IMR-90 (cell line): Measurements from ENCODE around the gene RRP8. TPM values are rescaled to one million over a fixed set of nuclear protein-coding genes. Genes with fewer than 3 reads are reported as not detected.

Experiments
- ATAC-seq: fragments of 200-7000 bp; cut with Tn5 transposase; 2 replicates; pipeline ENCODE4 v1.9.1; 2020; ENCODE audit warnings: low read depth, mild to moderate bottlenecking, moderate library complexity
- BruUV-seq: library from RNA; stranded (reverse); fragments of 400-500 nt; replicated peaks from 2 replicates; lab custom pipeline; 2021; lab: Mats Ljungman, UMichigan
- CTCF ChIA-PET: fragments of 300-600 bp; formaldehyde crosslinking; extraction: SDS; loops from one replicate; lab custom pipeline; 2021; ENCODE audit warnings: antibody characterized with exemption; lab: Yijun Ruan, JAX
- POLR2A ChIA-PET: fragments of 300-600 bp; sonication (Branson Sonifier 250); formaldehyde crosslinking; loops from one replicate; lab custom pipeline; 2022; ENCODE audit warnings: antibody characterized with exemption; ENCODE audit not compliant: unreplicated experiment; lab: Charles Lee
- DNase-seq: peaks from one replicate; pipeline ENCODE4 v3.0.0; 2013
- H2AFZ ChIP-seq: replicated peaks from 2 replicates; pipeline ENCODE3; 2013; ENCODE audit warnings: low read length, mild to moderate bottlenecking; ENCODE audit not compliant: poor library complexity
- H2AK5ac ChIP-seq: 2 replicates; pipeline ENCODE4 v1.6.1; 2013; ENCODE audit warnings: low read depth, low read length, inconsistent platforms
- H2AK9ac ChIP-seq: replicated peaks from 2 replicates; pipeline ENCODE3; 2013; ENCODE audit warnings: mild to moderate bottlenecking, low read depth, low read length, moderate library complexity; ENCODE audit not compliant: poor library complexity
- H2BK120ac ChIP-seq: 2 replicates; pipeline ENCODE4 v1.6.1; 2013; ENCODE audit warnings: low read depth, low read length, inconsistent platforms
- H2BK15ac ChIP-seq: 3 replicates; pipeline ENCODE4 v1.6.1; 2013; ENCODE audit warnings: low read depth, low read length, inconsistent platforms
- H2BK20ac ChIP-seq: 2 replicates; pipeline ENCODE4 v1.6.1; 2013; ENCODE audit warnings: low read depth, mild to moderate bottlenecking, inconsistent platforms, low read length, moderate library complexity
- H2BK5ac ChIP-seq: 2 replicates; pipeline ENCODE4 v1.6.1; 2013; ENCODE audit warnings: mild to moderate bottlenecking, low read depth, low read length, inconsistent platforms; ENCODE audit not compliant: poor library complexity, severe bottlenecking
- H3K14ac ChIP-seq: replicated peaks from 2 replicates; pipeline ENCODE4 v1.6.1; 2013; ENCODE audit warnings: low read depth, low read length, inconsistent platforms
- H3K18ac ChIP-seq: 2 replicates; pipeline ENCODE4 v1.6.1; 2013; ENCODE audit warnings: low read depth, low read length, control low read depth
- H3K23ac ChIP-seq: 2 replicates; pipeline ENCODE4 v1.6.1; 2013; ENCODE audit warnings: low read depth, low read length, inconsistent platforms
- H3K27ac ChIP-seq: 2 replicates; pipeline ENCODE4 v1.5.1; 2013; ENCODE audit warnings: mild to moderate bottlenecking, control low read depth, low read length; ENCODE audit not compliant: insufficient read depth
- H3K27me3 ChIP-seq: 2 replicates; pipeline ENCODE4 v1.6.1; 2013; ENCODE audit warnings: low read length; ENCODE audit not compliant: control insufficient read depth, insufficient read depth
- H3K36me3 ChIP-seq: 2 replicates; pipeline ENCODE4 v1.6.1; 2013; ENCODE audit warnings: low read length, mixed read lengths; ENCODE audit not compliant: control insufficient read depth, insufficient read depth
- H3K4ac ChIP-seq: 2 replicates; pipeline ENCODE4 v1.6.1; 2013; ENCODE audit warnings: low read depth, low read length, inconsistent platforms
- H3K4me1 ChIP-seq: 2 replicates; pipeline ENCODE4 v1.6.1; 2013; ENCODE audit warnings: low read length, mixed read lengths; ENCODE audit not compliant: control insufficient read depth, insufficient read depth
- H3K4me2 ChIP-seq: 2 replicates; pipeline ENCODE4 v1.6.1; 2013; ENCODE audit warnings: low read depth, mild to moderate bottlenecking, control low read depth, low read length, moderate library complexity
- H3K4me3 ChIP-seq: 2 replicates; pipeline ENCODE4 v1.5.1; 2013; ENCODE audit warnings: low read depth, mild to moderate bottlenecking, control low read depth, low read length, moderate library complexity; ENCODE audit not compliant: insufficient read depth
- H3K56ac ChIP-seq: 2 replicates; pipeline ENCODE4 v1.6.1; 2013; ENCODE audit warnings: low read length, inconsistent platforms; ENCODE audit not compliant: insufficient read depth; ENCODE audit errors: extremely low read depth
- H3K79me1 ChIP-seq, 2 experiments: 2 replicates each; pipeline ENCODE4 v1.6.1; 2013; ENCODE audit warnings: low read length in 2 of 2, inconsistent platforms in 1 of 2, low read depth in 1 of 2
- H3K9ac ChIP-seq: 2 replicates; pipeline ENCODE4 v1.6.1; 2013; ENCODE audit warnings: low read depth, low read length, control low read depth
- H3K9me1 ChIP-seq: 2 replicates; pipeline ENCODE4 v1.6.1; 2013; ENCODE audit warnings: low read length, inconsistent platforms; ENCODE audit not compliant: insufficient read depth
- H3K9me3 ChIP-seq: 2 replicates; pipeline ENCODE4 v1.6.1; 2013; ENCODE audit warnings: low read length; ENCODE audit not compliant: control insufficient read depth, insufficient read depth
- H4K20me1 ChIP-seq: 2 replicates; pipeline ENCODE4 v1.6.1; 2013; ENCODE audit warnings: low read length, inconsistent platforms; ENCODE audit not compliant: insufficient read depth
- H4K5ac ChIP-seq: 2 replicates; pipeline ENCODE4 v1.6.1; 2013; ENCODE audit warnings: mild to moderate bottlenecking, low read depth, low read length, control low read depth
- H4K8ac ChIP-seq, 2 experiments: 2 replicates each; pipeline ENCODE4 v1.6.1; 2013; ENCODE audit warnings: low read depth in 2 of 2, low read length in 2 of 2, control low read depth in 1 of 2, inconsistent platforms in 1 of 2
- H4K91ac ChIP-seq: 2 replicates; pipeline ENCODE4 v1.6.1; 2013; ENCODE audit warnings: low read depth, low read length, inconsistent platforms; ENCODE audit not compliant: insufficient read depth
- BHLHE40 ChIP-seq: fragments of 150-350 bp; IDR thresholded peaks from 2 replicates; pipeline ENCODE4 v1.6.1; 2016; ENCODE audit warnings: mild to moderate bottlenecking, low read depth, low read length
- CEBPB ChIP-seq: IDR thresholded peaks from 2 replicates; pipeline ENCODE4 v1.6.1; 2012; ENCODE audit warnings: low read depth, low read length, improper control_type of control experiment
- CHD1 ChIP-seq: IDR thresholded peaks from 2 replicates; pipeline ENCODE4 v1.6.1; 2012; ENCODE audit warnings: low read depth, low read length, improper control_type of control experiment
- ELK1 ChIP-seq: fragments of 150-350 bp; IDR thresholded peaks from 2 replicates; pipeline ENCODE4 v1.6.1; 2016; ENCODE audit warnings: low read depth, mild to moderate bottlenecking, low read length, moderate library complexity, borderline replicate concordance
- FOS ChIP-seq: fragments of 150-350 bp; IDR thresholded peaks from 2 replicates; pipeline ENCODE4 v1.6.1; 2016; ENCODE audit warnings: low read depth, low read length
- MAZ ChIP-seq: IDR thresholded peaks from 2 replicates; pipeline ENCODE4 v1.6.1; 2012; ENCODE audit warnings: low read depth, mild to moderate bottlenecking, low read length, improper control_type of control experiment, moderate library complexity, borderline replicate concordance
- MXI1 ChIP-seq: IDR thresholded peaks from 2 replicates; pipeline ENCODE4 v1.6.1; 2012; ENCODE audit warnings: low read depth, mild to moderate bottlenecking, low read length, moderate library complexity, borderline replicate concordance
- POLR2A ChIP-seq: IDR thresholded peaks from 2 replicates; pipeline ENCODE4 v1.6.1; 2012; ENCODE audit warnings: mild to moderate bottlenecking, low read depth, low read length
- RAD21 ChIP-seq: IDR thresholded peaks from 2 replicates; pipeline ENCODE4 v1.6.1; 2012; ENCODE audit warnings: low read length, improper control_type of control experiment
- RFX5 ChIP-seq: IDR thresholded peaks from 2 replicates; pipeline ENCODE4 v1.8.0; 2012; ENCODE audit warnings: low read depth, mild to moderate bottlenecking, low read length, moderate library complexity
- SMC3 ChIP-seq: fragments of 150-350 bp; IDR thresholded peaks from 2 replicates; pipeline ENCODE4 v1.6.1; 2016; ENCODE audit warnings: low read depth, mild to moderate bottlenecking, antibody characterized with exemption, low read length, moderate library complexity
- USF2 ChIP-seq: fragments of 150-350 bp; IDR thresholded peaks from 2 replicates; pipeline ENCODE4 v1.6.1; 2017; ENCODE audit warnings: mild to moderate bottlenecking, antibody characterized with exemption, low read length, low read depth
- WGBS, 2 experiments: methylation state at CpG; one replicate each; pipeline versions ENCODE4 v1.1.5 to v1.1.7; 2013; ENCODE audit warnings: missing lambda C conversion rate in 2 of 2; ENCODE audit not compliant: insufficient read length in 1 of 2; ENCODE audit errors: extremely low coverage in 2 of 2; 5-methylcytosine and 5-hydroxymethylcytosine counted together
- dilution Hi-C: fragments of 300-500 bp; cut with HindIII; formaldehyde crosslinking; loops from one replicate; pipeline ENCODE4 v1.14.3; 2018; ENCODE audit warnings: low sequenced_read_pairs; ENCODE audit not compliant: unreplicated experiment
- in situ Hi-C: fragments of 300-500 bp; cut with MboI; formaldehyde crosslinking; loops from 3 replicates; pipeline ENCODE4 v1.14.3; 2019; ENCODE audit warnings: low sequenced_read_pairs, inconsistent platforms, mixed read lengths
- intact Hi-C: fragments of 100-400 bp; cut with micrococcal nuclease; formaldehyde crosslinking; loops from 2 replicates; pipeline ENCODE4 v1.10.0; 2022
- polyA plus RNA-seq, 3 experiments: library from polyadenylated mRNA; depleted of rRNA; stranded (reverse); fragments of >200 nt; gene quantifications; 2 replicates each; pipeline ENCODE4 v1.2.3, GENCODE V29; 2012; ENCODE audit warnings: low replicate concordance in 1 of 3
- total RNA-seq: library from RNA; depleted of rRNA; stranded (reverse); fragments of >200 nt; gene quantifications from 2 replicates; pipeline ENCODE4 v1.2.3, GENCODE V29; 2012
- TF ChIP-seq, protein P1 (sequence below): conservative IDR thresholded peaks from 2 replicates; pipeline ENCODE4 v1.5.1; 2012; ENCODE audit warnings: mild to moderate bottlenecking, low read depth, low read length, improper control_type of control experiment

Gene RRP8
- total and polyA plus RNA-seq, 2 of the 4 experiments (the other 2 are of a cell fraction) = 10.8 to 11.5 TPM

- Histone ChIP-seq H2BK20ac (peak within 1 kb of the TSS; percentile 45; the same call in 1 of the 2 replicates), H2BK5ac (peak within 1 kb of the TSS; percentile 99), H3K36me3 (peaks cover 64% of the 10 kb centered on the region), H4K91ac (peak within 1 kb of the TSS; percentile 96), H4K20me1 (peaks cover 7% of the 10 kb centered on the region), H2AK5ac (peak within 1 kb of the TSS; percentile 93), H3K9me3 (no peaks in the 10 kb centered on the region), H3K56ac (peak within 1 kb of the TSS; percentile 88), H3K23ac (peak within 1 kb of the TSS; percentile 92), H2AFZ (peak within 1 kb of the TSS; percentile 95), H3K14ac (peak within 1 kb of the TSS; percentile 97), H2BK120ac (peak within 1 kb of the TSS; percentile 73), H3K27ac (peak within 1 kb of the TSS; percentile 99), H4K8ac (peak within 1 kb of the TSS; percentile 96 to 98), H2BK15ac (peak within 1 kb of the TSS; percentile 64; the same call in 2 of the 3 replicates), H3K18ac (peak within 1 kb of the TSS; percentile 97), H3K9me1 (peaks cover 39% of the 10 kb centered on the region), H3K9ac (peak within 1 kb of the TSS; percentile 99), H3K27me3 (no peaks in the 10 kb centered on the region), H3K4ac (peak within 1 kb of the TSS; percentile 97), H4K5ac (peak within 1 kb of the TSS; percentile 98), H3K4me3 (peak within 1 kb of the TSS; percentile 67), H2AK9ac (peak within 1 kb of the TSS; percentile 97), H3K4me2 (peak within 1 kb of the TSS; percentile 96), H3K4me1 (peaks cover 29% of the 10 kb centered on the region), H3K79me1 (peaks cover 30 to 84% of the 10 kb centered on the region in 2 experiments)
- in situ Hi-C loops = no loop called here
- dilution Hi-C loops = no loop called here
- CTCF ChIA-PET = interaction anchor here (0.6 to 1.1 kb wide), 3 partner anchors 8 to 234 kb away, joined by 3 read pairs; partner anchors contain the start of gene ILK
- DNase-seq (peak; percentile 96), ATAC-seq (peak; percentile 91)
- intact Hi-C loops = loop anchor here (1.0 kb wide), 2 partner anchors 71 to 138 kb away; partner anchors contain the start of gene MRPL17
- WGBS, 2 experiments = 2% methylated on average over 18 of the region's 51 CpGs; no CpG with 5 or more reads in 1 of the 2 experiments
- no TSS peak for BruUV-seq
- POLR2A ChIA-PET = interaction anchor here (0.8 to 0.9 kb wide), 2 partner anchors 9 to 15 kb away, joined by 3 to 4 read pairs; no protein-coding TSS in a partner anchor
- TF ChIP-seq SMC3 (no peak), RAD21 (peak; percentile 17), ELK1 (no peak), USF2 (no peak), POLR2A (peak; percentile 89), BHLHE40 (peak; percentile 4; the same call in 1 of the 2 replicates), RFX5 (peak; percentile 61), FOS (0 out of 2 replicates have a peak, but pooled peaks have one; percentile 3), CEBPB (no peak), MXI1 (no peak; the same call in 1 of the 2 replicates), MAZ (peak; percentile 61), CHD1 (peak; percentile 87; the same call in 1 of the 2 replicates)
- TF ChIP-seq, protein P1, sequence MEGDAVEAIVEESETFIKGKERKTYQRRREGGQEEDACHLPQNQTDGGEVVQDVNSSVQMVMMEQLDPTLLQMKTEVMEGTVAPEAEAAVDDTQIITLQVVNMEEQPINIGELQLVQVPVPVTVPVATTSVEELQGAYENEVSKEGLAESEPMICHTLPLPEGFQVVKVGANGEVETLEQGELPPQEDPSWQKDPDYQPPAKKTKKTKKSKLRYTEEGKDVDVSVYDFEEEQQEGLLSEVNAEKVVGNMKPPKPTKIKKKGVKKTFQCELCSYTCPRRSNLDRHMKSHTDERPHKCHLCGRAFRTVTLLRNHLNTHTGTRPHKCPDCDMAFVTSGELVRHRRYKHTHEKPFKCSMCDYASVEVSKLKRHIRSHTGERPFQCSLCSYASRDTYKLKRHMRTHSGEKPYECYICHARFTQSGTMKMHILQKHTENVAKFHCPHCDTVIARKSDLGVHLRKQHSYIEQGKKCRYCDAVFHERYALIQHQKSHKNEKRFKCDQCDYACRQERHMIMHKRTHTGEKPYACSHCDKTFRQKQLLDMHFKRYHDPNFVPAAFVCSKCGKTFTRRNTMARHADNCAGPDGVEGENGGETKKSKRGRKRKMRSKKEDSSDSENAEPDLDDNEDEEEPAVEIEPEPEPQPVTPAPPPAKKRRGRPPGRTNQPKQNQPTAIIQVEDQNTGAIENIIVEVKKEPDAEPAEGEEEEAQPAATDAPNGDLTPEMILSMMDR = peak; percentile 39
Observed at GRCh38 chr11:6612213-6613041, 9.0 kb upstream of the RRP8 start, which contains the start of gene TAF10. Gene TAF10, minus strand, starts transcription at chr11:6612216. Its CDS starts 27 bp downstream, at chr11:6612189.
